ENCODE measurements around the gene RIMS4. TPM values are rescaled to one million over a fixed set of nuclear protein-coding genes. Genes with fewer than 3 reads are reported as not detected.

RIMS4 gene
- polyA plus RNA-seq, 3 donors = not detected

- Mint-ChIP-seq H3K27me3 (ENCODE audit: low read depth in 3 of 3) (peaks cover 7 to 11% (median 10%) of the 10 kb centered on the region in 3 donors), H3K4me1 (no peaks in the 10 kb centered on the region), H3K27ac (no peak overlapping the region), H3K36me3 (no peaks in the 10 kb centered on the region), H3K4me3 (no peak overlapping the region), H3K9me3 (no peaks in the 10 kb centered on the region)
- Histone ChIP-seq H3K9ac (ENCODE audit: insufficient read depth, low read length, poor library complexity, severe bottlenecking) (no peak overlapping the region), H3K27ac (ENCODE audit: low read depth in 1 of 2, low read length in 2 of 2) (no peak overlapping the region), H3K79me2 (ENCODE audit: insufficient read depth, low read length) (no peaks in the 10 kb centered on the region), H3K4me1 (ENCODE audit: control insufficient read depth in 1 of 2, insufficient read depth in 2 of 2, low read length in 2 of 2) (no peaks in the 10 kb centered on the region), H3K27me3 (ENCODE audit: control insufficient read depth in 2 of 2, insufficient read depth in 2 of 2, low read length in 2 of 2) (no peaks in the 10 kb centered on the region), H3K4me2 (replicated peaks; ENCODE audit: extremely low read depth, low read length, poor library complexity, severe bottlenecking) (no peak overlapping the region), H2AFZ (ENCODE audit: insufficient read depth, low read depth, low read length, poor library complexity, severe bottlenecking) (no peak overlapping the region), H3K36me3 (replicated peaks in 1 of 2; ENCODE audit: control insufficient read depth in 1 of 2, insufficient read depth in 2 of 2, low read length in 2 of 2) (no peaks in the 10 kb centered on the region), H3K9me3 (replicated peaks in 1 of 2; ENCODE audit: control insufficient read depth in 1 of 2, insufficient read depth in 1 of 2, low read length in 2 of 2) (no peaks in the 10 kb centered on the region), H4K20me1 (ENCODE audit: insufficient read depth, low read length) (no peaks in the 10 kb centered on the region), H3K4me3 (replicated peaks in 1 of 3; ENCODE audit: low read depth in 2 of 3, low read length in 3 of 3) (no peak overlapping the region)
- no peak for DNase-seq
- no peak for TF ChIP-seq CTCF (IDR thresholded peaks at IDR 0.05)
- WGBS (ENCODE audit: insufficient coverage) = no CpG with 5 or more reads among the region's 3 CpGs
- intact Hi-C loops (cut with micrococcal nuclease) = no loop called here
Measured at GRCh38 chr20:44796758-44797457, 13.4 kb downstream of the RIMS4 start.

GRCh38 chr20:44796311-44796710 is 14.0 kb downstream of the RIMS4 start:
- Mint-ChIP-seq H3K9me3 (no peaks in the 10 kb centered on the region), H3K4me1 (no peaks in the 10 kb centered on the region), H3K36me3 (no peaks in the 10 kb centered on the region), H3K4me3 (no peak overlapping the region), H3K27ac (no peak overlapping the region), H3K27me3 (ENCODE audit: low read depth in 3 of 3) (peaks cover 8 to 11% (median 10%) of the 10 kb centered on the region in 3 donors)
- DNase-seq = no peak
- H3K27ac ChIP-seq (ENCODE audit: low read depth in 1 of 2, low read length in 2 of 2) = no peak overlapping the region
- no peaks in the 10 kb centered on the region for H3K36me3 ChIP-seq (replicated peaks in 1 of 2; ENCODE audit: control insufficient read depth in 1 of 2, insufficient read depth in 2 of 2, low read length in 2 of 2)
- intact Hi-C loops (cut with micrococcal nuclease) = no loop called here
- H3K4me1 ChIP-seq (ENCODE audit: control insufficient read depth in 1 of 2, insufficient read depth in 2 of 2, low read length in 2 of 2) = no peaks in the 10 kb centered on the region
- no peaks in the 10 kb centered on the region for H4K20me1 ChIP-seq (ENCODE audit: insufficient read depth, low read length)
- H3K79me2 ChIP-seq (ENCODE audit: insufficient read depth, low read length) = no peaks in the 10 kb centered on the region
- H2AFZ ChIP-seq (ENCODE audit: insufficient read depth, low read depth, low read length, poor library complexity, severe bottlenecking) = no peak overlapping the region
- H3K9me3 ChIP-seq (replicated peaks in 1 of 2; ENCODE audit: control insufficient read depth in 1 of 2, insufficient read depth in 1 of 2, low read length in 2 of 2) = no peaks in the 10 kb centered on the region
- no peak overlapping the region for H3K4me3 ChIP-seq (replicated peaks in 1 of 3; ENCODE audit: low read depth in 2 of 3, low read length in 3 of 3)
- no peaks in the 10 kb centered on the region for H3K27me3 ChIP-seq (ENCODE audit: control insufficient read depth in 2 of 2, insufficient read depth in 2 of 2, low read length in 2 of 2)
- H3K9ac ChIP-seq (ENCODE audit: insufficient read depth, low read length, poor library complexity, severe bottlenecking) = no peak overlapping the region
- no peak overlapping the region for H3K4me2 ChIP-seq (replicated peaks; ENCODE audit: extremely low read depth, low read length, poor library complexity, severe bottlenecking)
- TF ChIP-seq CTCF (IDR thresholded peaks at IDR 0.05) = no peak

Data from CD14-positive monocyte (primary cell).